Measurements from ENCODE around the gene CREB3L4.

CREB3L4 gene

GRCh38 chr1:153990468-153991150 lies 22.9 kb downstream of the CREB3L4 start, which contains the start of gene RPS27 (continued):
- TF ChIP-seq ZNF274 (IDR thresholded peaks at IDR 0.05; ENCODE audit: low read length), result no peak
- TF ChIP-seq ZNF274 (tag by site-specific recombination; IDR thresholded peaks at IDR 0.05; ENCODE audit: borderline replicate concordance), result no peak
- TF ChIP-seq ZNF391 (tag by site-specific recombination; IDR thresholded peaks at IDR 0.05; ENCODE audit: borderline replicate concordance, low read depth), result peak; percentile 73; the same call in 1 of the 2 replicates
- TF ChIP-seq INSM2 (tag by site-specific recombination; IDR thresholded peaks at IDR 0.05), result peak; percentile 78; the same call in 1 of the 2 replicates
- TF ChIP-seq ZFP37 (tag by site-specific recombination; IDR thresholded peaks at IDR 0.05), result peak; percentile 74; the same call in 1 of the 2 replicates
- TF ChIP-seq ZNF704 (tag by site-specific recombination; IDR thresholded peaks at IDR 0.05), result no peak
- TF ChIP-seq ZNF558 (tag by site-specific recombination; IDR thresholded peaks at IDR 0.05), result 0 out of 2 replicates have a peak, but pooled peaks have one; percentile 48
- no peak for TF ChIP-seq ZNF776 (tag by site-specific recombination; IDR thresholded peaks at IDR 0.05; ENCODE audit: borderline replicate concordance)
- peak; percentile 72 for TF ChIP-seq SP3 (tag by site-specific recombination; IDR thresholded peaks at IDR 0.05)
- peak; percentile 81 for TF ChIP-seq ZFHX2 (tag by site-specific recombination; conservative IDR thresholded peaks at IDR 0.05)
- 0 out of 2 replicates have a peak, but pooled peaks have one; percentile 9 for TF ChIP-seq GLIS2 (tag by site-specific recombination; IDR thresholded peaks at IDR 0.05)
- TF ChIP-seq ZNF585B (tag by site-specific recombination; IDR thresholded peaks at IDR 0.05), result no peak
- no peak for TF ChIP-seq ZNF423 (tag by site-specific recombination; IDR thresholded peaks at IDR 0.05)
- TF ChIP-seq ZNF518A (tag by site-specific recombination; conservative IDR thresholded peaks at IDR 0.05; ENCODE audit: low read depth), result peak; percentile 96
- TF ChIP-seq ZNF2 (tag by site-specific recombination; IDR thresholded peaks at IDR 0.05), result peak; percentile 95
- peak; percentile 51; the same call in 1 of the 2 replicates for TF ChIP-seq ZNF10 (tag by site-specific recombination; IDR thresholded peaks at IDR 0.05)
- TF ChIP-seq OSR2 (tag by site-specific recombination; IDR thresholded peaks at IDR 0.05), result no peak
- no peak for TF ChIP-seq ZNF26 (tag by site-specific recombination; IDR thresholded peaks at IDR 0.05)
- TF ChIP-seq ZNF701 (tag by site-specific recombination; IDR thresholded peaks at IDR 0.05), result no peak
- peak; percentile 72; the same call in 1 of the 2 replicates for TF ChIP-seq ZSCAN30 (tag by site-specific recombination; IDR thresholded peaks at IDR 0.05)
- TF ChIP-seq PATZ1 (tag by site-specific recombination; IDR thresholded peaks at IDR 0.05), result peak; percentile 37; the same call in 1 of the 2 replicates
- TF ChIP-seq ZNF174 (tag by site-specific recombination; IDR thresholded peaks at IDR 0.05), result no peak
- TF ChIP-seq ZNF138 (tag by site-specific recombination; IDR thresholded peaks at IDR 0.05; ENCODE audit: borderline replicate concordance), result no peak
- TF ChIP-seq HOXD13 (CRISPR knock-in tag; IDR thresholded peaks at IDR 0.05; ENCODE audit: borderline replicate concordance), result no peak
- TF ChIP-seq ZNF341 (tag by site-specific recombination; IDR thresholded peaks at IDR 0.05; ENCODE audit: low read depth), result peak; percentile 85

Data from HEK293 (cell line).